HCT116 (cell line): Measurements from ENCODE around the gene ARHGAP5. TPM values are rescaled to one million over a fixed set of nuclear protein-coding genes. Genes with fewer than 3 reads are reported as not detected.

Experiments
- ATAC-seq: fragments of 200-7000 bp; cut with Tn5 transposase; 2 replicates; pipeline ENCODE4 v1.9.1; 2020; ENCODE audit warnings: mild to moderate bottlenecking, moderate library complexity
- BruUV-seq: library from RNA; stranded (reverse); fragments of 400-500 nt; replicated peaks from 2 replicates; lab custom pipeline; 2021; lab: Mats Ljungman, UMichigan
- CTCF ChIA-PET: fragments of 300-600 bp; sonication (Branson Sonifier 250); formaldehyde crosslinking; loops from one replicate; lab custom pipeline; 2021; ENCODE audit warnings: antibody characterized with exemption; lab: Charles Lee
- POLR2A ChIA-PET: fragments of 300-600, 350-600 bp; sonication (Branson Sonifier 250); formaldehyde crosslinking; loops from one replicate; lab custom pipeline; 2021; ENCODE audit warnings: antibody characterized with exemption; lab: Charles Lee
- RAD21 ChIA-PET, 2 experiments: fragments of 300-600 bp; sonication (Branson Sonifier 250); formaldehyde crosslinking; loops; one replicate each; lab custom pipeline; 2023; ENCODE audit warnings: low total read pairs in 2 of 2; ENCODE audit not compliant: uncharacterized antibody in 2 of 2, unreplicated experiment in 2 of 2, low non-redundant PET in 1 of 2; lab: Charles Lee
- DNase-seq: peaks from one replicate; pipeline ENCODE4 v3.0.0-alpha.2; 2010; ENCODE audit warnings: low read depth, low spot score
- H2AFZ ChIP-seq: fragments of 200-600 bp; shearing (Covaris generic), sonication (generic); 2 replicates; pipeline ENCODE4 v1.6.1; 2017; ENCODE audit warnings: low read depth, mixed run types, mixed read lengths, antibody characterized with exemption, low read length; ENCODE audit not compliant: poor library complexity, severe bottlenecking
- H3K27ac ChIP-seq: 2 replicates; pipeline ENCODE4 v1.5.1; 2012; ENCODE audit warnings: low read depth, low read length
- H3K27me3 ChIP-seq: fragments of 200-600 bp; sonication (generic); 2 replicates; pipeline ENCODE4 v1.6.1; 2016; ENCODE audit warnings: mixed run types, low read length, mixed read lengths; ENCODE audit not compliant: insufficient read depth
- H3K36me3 ChIP-seq, 2 experiments: fragments of 200-500 bp in 1 of 2; fragments of 200-600 bp in 1 of 2; sonication (Bioruptor generic) in 1 of 2; sonication (generic) in 1 of 2; 2 replicates each; pipeline versions ENCODE4 v1.5.1 to v1.6.1; 2014 to 2016; ENCODE audit warnings: low read length in 2 of 2, inconsistent platforms in 1 of 2, mixed read lengths in 1 of 2, mixed run types in 1 of 2; ENCODE audit not compliant: insufficient read depth in 2 of 2, control insufficient read depth in 1 of 2
- H3K4me1 ChIP-seq, 2 experiments: fragments of 200-600 bp in 1 of 2; sonication (generic) in 1 of 2; 2 replicates each; pipeline versions ENCODE4 v1.5.1 to v1.6.1; 2012 to 2017; ENCODE audit warnings: low read length in 2 of 2, inconsistent platforms in 1 of 2, mild to moderate bottlenecking in 1 of 2, mixed read lengths in 1 of 2, mixed run types in 1 of 2, moderate library complexity in 1 of 2; ENCODE audit not compliant: insufficient read depth in 2 of 2, control insufficient read depth in 1 of 2
- H3K4me2 ChIP-seq: fragments of 200-600 bp; sonication (generic); 2 replicates; pipeline ENCODE4 v1.6.1; 2017; ENCODE audit warnings: mixed run types, low read length, mixed read lengths
- H3K4me3 ChIP-seq, 2 experiments: fragments of 200-600 bp in 1 of 2; sonication (generic) in 1 of 2; replicated peaks in 1 of 2; 2 replicates each; pipeline ENCODE4 v1.5.1; 2011 to 2016; ENCODE audit warnings: low read length in 2 of 2, control low read depth in 1 of 2, low read depth in 1 of 2, mild to moderate bottlenecking in 1 of 2, mixed read lengths in 1 of 2, mixed run types in 1 of 2
- H3K79me2 ChIP-seq: fragments of 200-600 bp; sonication (generic); 2 replicates; pipeline ENCODE4 v1.6.1; 2017; ENCODE audit warnings: mild to moderate bottlenecking, mixed run types, low read length, moderate library complexity, mixed read lengths; ENCODE audit not compliant: insufficient read depth
- H3K9ac ChIP-seq: fragments of 200-600 bp; sonication (generic); 2 replicates; pipeline ENCODE4 v1.6.1; 2016; ENCODE audit warnings: low read length, mixed read lengths
- H3K9me2 ChIP-seq: fragments of 200-600 bp; sonication (generic), shearing (Covaris generic); 2 replicates; pipeline ENCODE4 v1.6.1; 2017; ENCODE audit warnings: mixed run types, mild to moderate bottlenecking, moderate library complexity; ENCODE audit not compliant: insufficient read depth
- H3K9me3 ChIP-seq, 2 experiments: fragments of 200-500 bp in 1 of 2; fragments of 200-600 bp in 1 of 2; sonication (Bioruptor generic) in 1 of 2; sonication (generic) in 1 of 2; 2 replicates each; pipeline ENCODE4 v1.6.1; 2014 to 2017; ENCODE audit warnings: low read length in 2 of 2, mixed read lengths in 2 of 2, inconsistent platforms in 1 of 2, low read depth in 1 of 2, mild to moderate bottlenecking in 1 of 2, mixed run types in 1 of 2, moderate library complexity in 1 of 2; ENCODE audit not compliant: control insufficient read depth in 1 of 2, insufficient read depth in 1 of 2
- H4K20me1 ChIP-seq: fragments of 200-600 bp; sonication (generic), shearing (Covaris generic); 2 replicates; pipeline ENCODE4 v1.6.1; 2017; ENCODE audit warnings: mixed run types, mild to moderate bottlenecking, moderate library complexity; ENCODE audit not compliant: insufficient read depth
- EGR1 ChIP-seq: IDR thresholded peaks from 2 replicates; pipeline ENCODE4 v1.6.1; 2012; ENCODE audit warnings: low read depth
- EZH2 ChIP-seq: fragments of 200-600 bp; sonication (generic); IDR thresholded peaks from 2 replicates; pipeline ENCODE4 v1.6.1; 2017; ENCODE audit warnings: antibody characterized with exemption, mixed run types
- EZH2phosphoT487 ChIP-seq: fragments of 200-600 bp; IDR thresholded peaks from 2 replicates; pipeline ENCODE4 v1.6.1; 2018; ENCODE audit warnings: antibody characterized with exemption, borderline replicate concordance
- FOSL1 ChIP-seq: IDR thresholded peaks from 2 replicates; pipeline ENCODE4 v1.6.1; 2012; ENCODE audit warnings: low read depth
- POLR2A ChIP-seq: IDR thresholded peaks from 2 replicates; pipeline ENCODE4 v1.7.0; 2011; ENCODE audit warnings: borderline replicate concordance; ENCODE audit not compliant: insufficient read depth, insufficient read length; ENCODE audit errors: extremely low read depth
- RAD21 ChIP-seq: IDR thresholded peaks from 2 replicates; pipeline ENCODE4 v1.6.1; 2012; ENCODE audit warnings: low read depth, mild to moderate bottlenecking
- TCF7L2 ChIP-seq: IDR thresholded peaks from 2 replicates; pipeline ENCODE4 v1.7.0; 2011; ENCODE audit warnings: borderline replicate concordance, inconsistent platforms; ENCODE audit not compliant: insufficient read depth, insufficient read length; ENCODE audit errors: extremely low read depth
- YY1 ChIP-seq: IDR thresholded peaks from 2 replicates; pipeline ENCODE4 v1.6.1; 2011; ENCODE audit warnings: low read length, low read depth, moderate library complexity, mild to moderate bottlenecking; ENCODE audit not compliant: insufficient replicate concordance; ENCODE audit errors: extremely low read depth
- intact Hi-C: fragments of 100-400 bp; cut with micrococcal nuclease; formaldehyde crosslinking; loops from 2 replicates; pipeline ENCODE4 v1.10.0; 2022
- total RNA-seq: library from RNA; stranded (reverse); gene quantifications from one replicate; pipeline ENCODE4 v1.2.1, GENCODE V29; 2021; ENCODE audit not compliant: unreplicated experiment
- TF ChIP-seq, protein P1 (sequence below): IDR thresholded peaks from 2 replicates; pipeline ENCODE4 v1.6.1; 2012
- TF ChIP-seq, protein P2 (sequence below): IDR thresholded peaks from 2 replicates; pipeline ENCODE4 v1.6.1; 2011; ENCODE audit warnings: mild to moderate bottlenecking, low read length, moderate library complexity; ENCODE audit not compliant: insufficient replicate concordance; ENCODE audit errors: extremely low read depth
- TF ChIP-seq, protein P3 (sequence below): IDR thresholded peaks from 2 replicates; pipeline ENCODE4 v1.6.1; 2012
- TF ChIP-seq, protein P4 (sequence below), 3 experiments: fragments of 200-600 bp in 1 of 3; sonication (generic) in 1 of 3; IDR thresholded peaks in 2 of 3; conservative IDR thresholded peaks in 1 of 3; 2 replicates each; pipeline ENCODE4 v1.5.1; 2012 to 2017; ENCODE audit warnings: low read depth in 2 of 3, low read length in 2 of 3, antibody characterized with exemption in 1 of 3, borderline replicate concordance in 1 of 3, control low read depth in 1 of 3, mild to moderate bottlenecking in 1 of 3, mixed read lengths in 1 of 3, mixed run types in 1 of 3, moderate library complexity in 1 of 3; ENCODE audit not compliant: insufficient read depth in 1 of 3

The ARHGAP5 gene
- total RNA-seq, 1 experiment from 2014 or later: 66.7 TPM

- POLR2A ChIA-PET: interaction anchor here (0.5 kb wide), 1 partner anchor 16 kb away, joined by 3 read pairs; no protein-coding TSS in a partner anchor
- Histone ChIP-seq H3K9ac (no peak overlapping the region), H3K36me3 (peaks cover 0 to 9% of the 10 kb centered on the region in 2 experiments; a peak in 1 of 4 replicates), H2AFZ (no peak overlapping the region), H3K27me3 (no peaks in the 10 kb centered on the region), H3K4me1 (no peaks in the 10 kb centered on the region), H3K4me3 (no peak overlapping the region), H3K27ac (no peak overlapping the region), H3K4me2 (no peak overlapping the region), H3K79me2 (peaks cover 82% of the 10 kb centered on the region), H3K9me3 (peaks cover 0 to 14% of the 10 kb centered on the region in 2 experiments; a peak in 3 of 4 replicates), H3K9me2 (no peaks in the 10 kb centered on the region), H4K20me1 (peaks cover 4% of the 10 kb centered on the region; the same call in 1 of the 2 replicates)
- TF ChIP-seq EZH2phosphoT487: no peak
- TF ChIP-seq RAD21: no peak
- TF ChIP-seq YY1: no peak
- TF ChIP-seq, protein P1, sequence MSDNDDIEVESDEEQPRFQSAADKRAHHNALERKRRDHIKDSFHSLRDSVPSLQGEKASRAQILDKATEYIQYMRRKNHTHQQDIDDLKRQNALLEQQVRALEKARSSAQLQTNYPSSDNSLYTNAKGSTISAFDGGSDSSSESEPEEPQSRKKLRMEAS: no peak
- no peak for TF ChIP-seq EZH2
- TF ChIP-seq, protein P2, sequence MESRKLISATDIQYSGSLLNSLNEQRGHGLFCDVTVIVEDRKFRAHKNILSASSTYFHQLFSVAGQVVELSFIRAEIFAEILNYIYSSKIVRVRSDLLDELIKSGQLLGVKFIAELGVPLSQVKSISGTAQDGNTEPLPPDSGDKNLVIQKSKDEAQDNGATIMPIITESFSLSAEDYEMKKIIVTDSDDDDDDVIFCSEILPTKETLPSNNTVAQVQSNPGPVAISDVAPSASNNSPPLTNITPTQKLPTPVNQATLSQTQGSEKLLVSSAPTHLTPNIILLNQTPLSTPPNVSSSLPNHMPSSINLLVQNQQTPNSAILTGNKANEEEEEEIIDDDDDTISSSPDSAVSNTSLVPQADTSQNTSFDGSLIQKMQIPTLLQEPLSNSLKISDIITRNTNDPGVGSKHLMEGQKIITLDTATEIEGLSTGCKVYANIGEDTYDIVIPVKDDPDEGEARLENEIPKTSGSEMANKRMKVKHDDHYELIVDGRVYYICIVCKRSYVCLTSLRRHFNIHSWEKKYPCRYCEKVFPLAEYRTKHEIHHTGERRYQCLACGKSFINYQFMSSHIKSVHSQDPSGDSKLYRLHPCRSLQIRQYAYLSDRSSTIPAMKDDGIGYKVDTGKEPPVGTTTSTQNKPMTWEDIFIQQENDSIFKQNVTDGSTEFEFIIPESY: no peak
- TF ChIP-seq, protein P3, sequence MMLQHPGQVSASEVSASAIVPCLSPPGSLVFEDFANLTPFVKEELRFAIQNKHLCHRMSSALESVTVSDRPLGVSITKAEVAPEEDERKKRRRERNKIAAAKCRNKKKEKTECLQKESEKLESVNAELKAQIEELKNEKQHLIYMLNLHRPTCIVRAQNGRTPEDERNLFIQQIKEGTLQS: no peak
- TF ChIP-seq TCF7L2: no peak
- no peak for TF ChIP-seq POLR2A
- TF ChIP-seq, protein P4, sequence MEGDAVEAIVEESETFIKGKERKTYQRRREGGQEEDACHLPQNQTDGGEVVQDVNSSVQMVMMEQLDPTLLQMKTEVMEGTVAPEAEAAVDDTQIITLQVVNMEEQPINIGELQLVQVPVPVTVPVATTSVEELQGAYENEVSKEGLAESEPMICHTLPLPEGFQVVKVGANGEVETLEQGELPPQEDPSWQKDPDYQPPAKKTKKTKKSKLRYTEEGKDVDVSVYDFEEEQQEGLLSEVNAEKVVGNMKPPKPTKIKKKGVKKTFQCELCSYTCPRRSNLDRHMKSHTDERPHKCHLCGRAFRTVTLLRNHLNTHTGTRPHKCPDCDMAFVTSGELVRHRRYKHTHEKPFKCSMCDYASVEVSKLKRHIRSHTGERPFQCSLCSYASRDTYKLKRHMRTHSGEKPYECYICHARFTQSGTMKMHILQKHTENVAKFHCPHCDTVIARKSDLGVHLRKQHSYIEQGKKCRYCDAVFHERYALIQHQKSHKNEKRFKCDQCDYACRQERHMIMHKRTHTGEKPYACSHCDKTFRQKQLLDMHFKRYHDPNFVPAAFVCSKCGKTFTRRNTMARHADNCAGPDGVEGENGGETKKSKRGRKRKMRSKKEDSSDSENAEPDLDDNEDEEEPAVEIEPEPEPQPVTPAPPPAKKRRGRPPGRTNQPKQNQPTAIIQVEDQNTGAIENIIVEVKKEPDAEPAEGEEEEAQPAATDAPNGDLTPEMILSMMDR (IDR thresholded peaks at IDR 0.05 in 2 of 3, conservative IDR thresholded peaks at IDR 0.05 in 1 of 3; ENCODE audit: borderline replicate concordance in 1 of 3, insufficient read depth in 1 of 3, low read depth in 2 of 3, low read length in 2 of 3): no peak
- no peak for TF ChIP-seq FOSL1
- TF ChIP-seq EGR1: no peak
- intact Hi-C loops: no loop called here
- DNase-seq (no peak), ATAC-seq (no peak)
- CTCF ChIA-PET: interaction anchor here (0.7 kb wide), 1 partner anchor 566 kb away, joined by 3 read pairs; no protein-coding TSS in a partner anchor
- BruUV-seq: no TSS peak
- RAD21 ChIA-PET: no interaction called here
Measured at GRCh38 chr14:32137313-32137712, 60.2 kb downstream of the ARHGAP5 start.
